Inflammatory macrophage treated with lipopolysaccharide for 4 hours (primary cell): ENCODE data around the gene CC2D1A.
"Not testable (repeated sequence)": the region's sequence is repeated elsewhere in the genome, so short reads cannot be mapped to it uniquely, and the experiment has no call there.

ENCODE experiments used
- DNase-seq: peaks from one replicate; pipeline ENCODE4 v3.0.0-alpha.2; 2020

Gene CC2D1A

GRCh38 chr19:13963603-13964105 is 57.7 kb downstream of the CC2D1A start:
- no peak for DNase-seq

DNA sequence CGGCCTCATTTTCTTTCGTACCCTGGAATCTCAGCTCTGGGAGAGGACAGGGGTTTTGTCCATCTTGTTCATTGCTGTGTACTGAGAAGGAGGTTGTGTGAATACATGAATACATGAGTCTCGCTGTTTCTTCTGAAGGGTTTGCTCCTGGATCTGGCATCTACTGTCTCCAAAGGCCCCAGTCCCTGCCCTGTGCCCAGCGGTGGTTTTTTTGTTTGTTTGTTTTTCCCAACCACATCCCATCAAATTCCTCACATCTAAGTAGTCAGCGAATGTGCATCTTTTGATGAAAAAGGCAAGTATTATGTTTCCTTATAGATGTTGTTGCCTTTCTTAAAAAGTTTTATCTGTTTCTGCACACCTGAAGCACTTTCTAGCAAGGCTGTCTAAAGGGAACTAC is 58.8 kb downstream of the CC2D1A start:
- DNase-seq: no peak

GRCh38 chr19:13965377-13965896 is 59.4 kb downstream of the CC2D1A start:
- no peak for DNase-seq

DNA sequence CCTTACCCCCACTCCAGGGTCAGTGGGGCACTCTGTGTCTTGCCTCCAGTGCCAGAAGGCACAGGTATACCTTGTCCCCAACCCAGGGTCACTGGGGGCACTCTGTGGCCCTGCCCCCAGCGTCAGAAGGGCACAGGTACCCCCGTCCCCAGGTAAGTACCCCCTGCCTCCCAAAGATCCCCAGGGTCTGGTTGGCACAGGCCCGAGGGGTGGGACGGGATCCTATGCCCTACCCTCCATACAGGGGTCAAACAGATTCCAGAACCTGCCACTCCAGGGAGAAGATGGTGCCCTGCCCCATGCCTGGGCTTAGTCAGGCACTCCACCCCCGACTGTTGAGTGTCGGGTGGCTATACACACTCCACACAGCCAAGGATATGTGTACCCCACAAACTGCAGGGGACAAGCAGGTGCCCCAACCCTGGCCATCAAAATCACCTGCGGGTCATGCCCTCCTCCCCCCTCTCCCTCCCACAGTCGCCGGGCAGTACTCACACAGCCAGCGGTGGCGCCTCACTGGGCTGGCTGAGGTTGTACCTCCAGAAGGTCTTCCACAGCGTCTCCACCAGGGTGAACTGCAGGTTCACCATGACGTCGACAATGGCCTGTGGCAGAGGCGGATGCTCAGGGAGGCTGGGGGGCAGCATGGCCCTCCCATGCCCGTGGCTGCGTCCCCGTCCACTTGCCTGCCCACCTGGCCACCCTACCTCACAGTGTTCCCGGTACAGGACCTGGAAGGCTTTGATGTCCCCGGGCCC is 60.1 kb downstream of the CC2D1A start:
- DNase-seq: no peak

DNA sequence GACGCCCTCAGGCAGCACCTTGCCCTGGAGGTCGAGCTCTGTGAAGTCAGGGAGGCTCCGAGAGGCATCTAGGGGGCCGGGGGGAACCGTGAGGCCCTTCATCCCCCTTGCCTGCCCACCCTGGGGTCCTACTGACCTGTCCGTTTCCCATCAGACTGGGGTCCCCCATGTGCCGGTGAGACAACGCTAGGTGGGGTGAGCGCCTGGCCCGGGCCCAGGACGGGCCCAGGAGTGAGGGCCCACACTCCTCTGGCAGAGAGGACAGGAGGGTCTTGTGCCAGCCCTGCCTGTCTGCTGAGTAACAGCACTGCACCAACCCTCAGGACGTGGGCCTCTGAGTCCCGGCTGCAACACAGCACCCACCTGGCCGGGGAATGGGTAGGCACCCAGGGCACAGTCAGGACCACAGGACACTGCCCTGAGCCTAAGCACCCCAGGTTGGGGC is 60.7 kb downstream of the CC2D1A start:
- DNase-seq: no peak

GRCh38 chr19:13967206-13967605 is 61.2 kb downstream of the CC2D1A start:
- not testable (repeated sequence) for DNase-seq

DNA sequence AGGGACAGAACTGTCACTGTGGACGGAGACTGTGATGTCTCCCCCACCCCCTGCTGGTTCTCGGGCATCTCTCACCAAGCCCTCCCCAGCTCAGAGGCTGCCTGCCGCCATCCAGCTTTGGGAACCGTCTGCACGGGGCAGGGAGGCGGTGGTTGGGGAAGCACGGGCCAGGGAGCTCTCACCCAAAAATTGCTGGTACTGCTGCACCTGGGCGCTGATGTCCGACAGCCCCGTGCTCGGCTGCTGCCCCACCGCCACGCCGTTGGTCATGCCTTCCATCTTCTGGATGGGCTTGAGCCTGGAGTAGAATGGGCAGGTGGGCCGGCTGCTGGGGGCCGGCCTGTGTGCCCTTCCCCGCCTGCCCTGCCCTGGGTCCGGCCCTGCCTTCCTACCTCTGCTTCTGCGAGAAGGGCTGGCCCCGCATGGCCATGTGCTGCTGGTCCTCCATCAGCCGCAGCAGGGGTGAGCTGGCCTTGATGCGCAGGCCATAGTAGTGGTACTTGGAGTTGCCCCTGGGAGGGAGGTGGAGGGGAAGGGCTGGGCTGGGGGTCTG is 62.5 kb downstream of the CC2D1A start:
- no peak for DNase-seq

GRCh38 chr19:13968999-13969398 is 63.0 kb downstream of the CC2D1A start:
- no peak for DNase-seq

DNA sequence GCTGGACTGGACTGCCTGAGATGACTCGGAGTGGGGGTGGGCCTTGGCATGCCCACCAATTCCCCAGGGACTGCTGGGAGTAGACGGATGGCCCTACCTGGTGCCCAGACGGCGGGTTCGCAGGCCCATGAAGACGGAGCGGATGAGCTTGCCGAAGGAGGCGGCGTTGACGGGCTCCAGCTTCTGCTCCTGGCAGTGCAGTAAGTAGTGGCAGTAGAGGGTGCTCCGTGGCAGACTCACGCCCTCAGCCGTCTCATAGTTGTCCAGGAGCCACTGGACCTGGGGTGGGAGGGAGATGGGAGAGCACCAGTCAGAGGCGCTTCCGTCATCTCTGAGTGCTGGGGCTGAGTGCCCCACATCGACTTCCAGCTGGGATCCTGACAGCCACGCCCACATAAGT is 63.9 kb downstream of the CC2D1A start:
- no peak for DNase-seq

DNA sequence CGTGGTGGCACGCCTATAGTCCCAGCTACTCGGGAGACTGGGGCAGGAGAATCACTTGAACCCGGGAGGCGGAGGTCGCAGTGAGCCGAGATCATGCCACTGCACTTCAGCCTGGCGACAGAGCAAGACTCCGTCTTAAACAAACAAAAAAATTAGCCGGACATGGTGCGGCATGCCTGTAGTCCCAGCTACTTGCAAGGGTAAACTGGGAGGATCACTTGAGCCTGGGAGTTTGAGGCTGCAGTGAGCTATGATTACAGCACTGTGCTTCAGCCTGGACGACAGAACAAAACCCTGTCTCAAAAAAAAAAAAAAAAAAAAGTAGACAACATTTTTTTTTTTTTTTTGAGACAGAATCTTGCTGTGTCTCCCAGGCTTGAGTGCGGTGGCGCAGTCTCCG is 65.9 kb downstream of the CC2D1A start:
- not testable (repeated sequence) for DNase-seq

GRCh38 chr19:13972368-13973155 is 66.6 kb downstream of the CC2D1A start:
- no peak for DNase-seq

DNA sequence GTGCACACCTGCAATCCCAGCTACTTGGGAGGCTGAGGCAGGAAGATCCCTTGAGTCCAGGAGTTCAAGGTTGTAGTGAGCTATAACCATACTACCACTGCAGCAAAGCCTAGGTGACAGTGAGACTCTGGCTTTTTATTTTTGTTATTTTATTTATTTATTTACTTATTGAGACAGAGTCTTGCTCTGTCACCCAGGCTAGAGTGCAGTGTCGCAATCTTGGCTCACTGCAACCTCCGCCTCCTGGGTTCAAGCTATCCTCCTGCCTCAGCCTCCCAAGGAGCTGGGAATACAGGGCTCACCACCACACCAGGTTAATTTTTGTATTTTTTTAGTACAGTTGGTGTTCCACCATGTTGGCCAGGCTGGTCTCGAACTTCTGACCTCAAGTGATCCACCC is 67.5 kb downstream of the CC2D1A start:
- not testable (repeated sequence) for DNase-seq

DNA sequence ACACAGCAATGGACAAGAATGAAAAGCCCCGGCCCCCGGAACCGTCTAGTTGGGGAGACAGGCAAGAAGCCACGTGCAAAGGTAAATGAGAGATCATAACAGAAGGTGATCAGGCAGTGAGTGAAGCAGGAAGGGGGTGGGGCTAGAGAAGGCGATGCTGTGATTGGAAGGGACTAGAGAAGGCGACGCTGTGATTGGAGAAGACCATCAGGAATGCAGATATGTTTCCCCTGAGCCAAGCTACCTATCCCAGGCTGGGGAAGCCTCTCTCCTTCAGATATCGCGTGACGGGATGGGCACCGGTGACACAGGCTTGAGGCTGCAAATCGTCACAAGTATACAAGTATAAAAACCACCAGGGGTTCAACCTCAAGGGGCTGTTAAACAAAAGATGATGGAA is 68.1 kb downstream of the CC2D1A start:
- no peak for DNase-seq

- DNase-seq: no peak
These were observed 69.9 kb downstream of the CC2D1A start for GRCh38 chr19:13975870-13976269.

DNA sequence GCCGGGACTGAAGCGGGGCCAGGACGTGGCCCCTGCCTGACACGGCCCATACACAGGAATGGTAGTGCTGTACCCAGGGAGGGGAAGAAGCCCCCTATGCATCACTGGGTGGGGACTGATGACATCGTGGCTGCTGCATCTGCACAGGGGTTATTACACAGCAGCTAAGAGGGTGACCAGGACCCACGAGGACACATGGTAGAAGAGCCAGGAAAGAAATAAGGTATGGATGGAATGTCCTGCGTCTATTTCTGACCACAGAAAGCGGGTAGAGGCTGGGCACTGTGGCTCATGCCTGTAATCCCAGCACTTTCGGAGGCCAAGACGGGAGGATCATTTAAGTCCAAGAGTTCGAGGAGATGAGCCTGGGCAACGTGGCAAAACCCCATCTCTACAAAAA is 70.4 kb downstream of the CC2D1A start:
- DNase-seq: no peak

- DNase-seq: no peak
These were observed 71.8 kb downstream of the CC2D1A start for GRCh38 chr19:13977803-13978202.

GRCh38 chr19:13978351-13979243 is 72.6 kb downstream of the CC2D1A start:
- no peak for DNase-seq

DNA sequence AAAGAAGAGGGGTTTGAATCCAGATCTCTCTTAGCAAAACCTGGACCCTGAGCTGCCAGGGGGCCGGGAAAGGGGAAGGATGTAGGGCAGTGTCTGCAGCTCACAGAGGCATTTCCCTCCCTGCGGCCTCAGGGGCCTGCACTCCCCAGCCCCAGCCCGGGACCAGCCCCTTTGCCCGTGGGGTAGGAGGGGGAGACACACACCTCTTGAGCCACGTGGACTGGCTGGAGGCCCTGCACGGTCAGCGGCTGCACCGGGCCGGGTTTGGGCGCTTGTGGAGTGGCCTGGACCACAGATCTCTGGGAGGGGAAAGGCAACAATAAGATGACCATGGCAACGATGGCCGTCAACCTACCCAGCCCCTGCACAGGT is 73.2 kb downstream of the CC2D1A start:
- DNase-seq: no peak

- no peak for DNase-seq
These were observed 73.7 kb downstream of the CC2D1A start for GRCh38 chr19:13979686-13980085.

- no peak for DNase-seq
These were observed 74.3 kb downstream of the CC2D1A start for GRCh38 chr19:13980340-13980739.
